HTR-8/SVneo (cell line): ENCODE data around the gene DAND5.
A peak's percentile ranks its signal among the peaks of the same experiment; 100 is the strongest.

Source experiments
- DNase-seq: peaks from one replicate; pipeline ENCODE4 v3.0.0; 2011; ENCODE audit warnings: low spot score, mixed read lengths; ENCODE audit not compliant: insufficient read length
- FAIRE-seq: peaks from 2 replicates; lab custom pipeline; 2011; peaks lifted over from hg19 to GRCh38; lab: Jason Lieb, UNC

The DAND5 gene

GRCh38 chr19:13006431-13007281 lies 37.3 kb downstream of the DAND5 start:
- DNase-seq (no peak), FAIRE-seq (no peak)

GRCh38 chr19:13007292-13008045 lies 38.1 kb downstream of the DAND5 start:
- DNase-seq (no peak), FAIRE-seq (peak; percentile 42)

- FAIRE-seq: peak; percentile 16
- no peak for DNase-seq
These were observed 39.8 kb downstream of the DAND5 start for GRCh38 chr19:13008926-13009787.

- no peak for DNase-seq
- no peak for FAIRE-seq
These were observed 40.9 kb downstream of the DAND5 start for GRCh38 chr19:13010038-13010991.

GRCh38 chr19:13010992-13011652 lies 41.7 kb downstream of the DAND5 start:
- FAIRE-seq: no peak
- DNase-seq: no peak

- FAIRE-seq (no peak), DNase-seq (no peak)
These were observed 42.4 kb downstream of the DAND5 start for GRCh38 chr19:13011653-13012389.

GRCh38 chr19:13012390-13012689 lies 43.0 kb downstream of the DAND5 start:
- no peak for DNase-seq
- no peak for FAIRE-seq

- DNase-seq: no peak
- FAIRE-seq: no peak
These were observed 43.6 kb downstream of the DAND5 start for GRCh38 chr19:13012690-13013608.

- no peak for DNase-seq
These were observed 44.3 kb downstream of the DAND5 start for GRCh38 chr19:13013649-13014048.

GRCh38 chr19:13014101-13014920 lies 44.9 kb downstream of the DAND5 start:
- no peak for DNase-seq
- no peak for FAIRE-seq

More at GRCh38 chr19:13013649-13014048, 44.3 kb downstream of the DAND5 start:
- FAIRE-seq: no peak

- DNase-seq (no peak), FAIRE-seq (no peak)
These were observed 45.5 kb downstream of the DAND5 start for GRCh38 chr19:13014921-13015280.

GRCh38 chr19:13015361-13016223 lies 46.2 kb downstream of the DAND5 start:
- no peak for FAIRE-seq
- no peak for DNase-seq

- FAIRE-seq (no peak), DNase-seq (no peak)
These were observed 46.9 kb downstream of the DAND5 start for GRCh38 chr19:13016245-13016627.

- FAIRE-seq: no peak
- DNase-seq: no peak
These were observed 47.4 kb downstream of the DAND5 start for GRCh38 chr19:13016628-13017305.
